HT-29 (cell line): ENCODE measurements around the gene P4HA1. TPM values are rescaled to one million over a fixed set of nuclear protein-coding genes. Genes with fewer than 3 reads are reported as not detected.

Experiments
- DNase-seq: peaks from one replicate; pipeline ENCODE4 v3.0.0-alpha.2; 2015; ENCODE audit warnings: low spot score
- small RNA-seq: library from RNA; depleted of rRNA; stranded (forward); fragments of <200 nt; gene quantifications from one replicate; pipeline ENCODE3, GENCODE V24; 2014
- total RNA-seq: library from RNA; depleted of rRNA; stranded (reverse); fragments of >200 nt; shearing (Covaris generic); gene quantifications from 2 replicates; pipeline ENCODE4 v1.2.3, GENCODE V29; 2014; rRNA removed

The P4HA1 gene
- total RNA-seq, 1 experiment from 2014 or later, result 16.9 TPM

DNA sequence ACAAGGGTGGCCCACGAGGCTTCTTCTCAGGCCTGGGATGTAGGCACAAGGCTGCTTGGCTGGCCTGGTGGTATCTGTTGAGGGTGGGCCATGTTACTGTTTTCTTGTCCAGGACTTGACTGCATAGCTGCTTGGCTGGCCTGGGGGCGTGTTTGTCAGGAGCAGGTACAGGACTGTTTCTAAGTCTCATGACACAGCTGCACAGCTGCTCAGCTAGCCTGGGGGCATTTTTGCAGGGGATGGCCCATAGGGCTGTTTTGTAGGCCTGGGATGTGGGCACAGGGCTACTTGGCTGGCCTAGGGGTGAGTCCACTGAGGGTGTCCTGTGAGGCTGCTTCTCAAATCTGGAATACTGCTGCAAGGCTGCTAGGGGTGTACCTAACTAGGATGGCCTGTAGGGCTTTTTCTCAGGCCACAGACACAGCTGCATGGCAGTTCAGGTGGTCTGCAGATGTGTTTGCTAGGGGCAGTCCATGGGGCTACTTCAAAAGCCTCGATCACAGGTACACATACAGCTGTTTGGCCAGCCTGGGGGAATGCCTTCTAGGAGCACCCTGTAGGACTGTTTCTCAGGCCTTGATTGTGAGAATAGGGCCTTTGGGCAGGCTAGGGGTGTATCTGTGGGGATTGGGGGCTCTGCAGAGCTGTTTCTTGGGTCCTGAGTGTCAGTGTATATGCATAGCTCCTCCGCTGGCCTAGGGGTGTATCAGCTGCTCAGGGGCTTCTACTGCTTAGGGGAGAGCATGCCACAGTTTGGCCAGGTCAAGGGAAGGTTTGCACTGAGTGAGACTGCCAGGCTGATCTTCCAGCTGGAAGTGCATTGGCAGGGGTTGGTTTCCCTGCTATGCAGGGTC lies 115.4 kb downstream of the P4HA1 start:
- DNase-seq, result no peak

- no peak for DNase-seq
Observed at GRCh38 chr10:72980348-72980747, 116.3 kb downstream of the P4HA1 start.

GRCh38 chr10:72979709-72980108 lies 117.0 kb downstream of the P4HA1 start:
- DNase-seq, result no peak

DNA sequence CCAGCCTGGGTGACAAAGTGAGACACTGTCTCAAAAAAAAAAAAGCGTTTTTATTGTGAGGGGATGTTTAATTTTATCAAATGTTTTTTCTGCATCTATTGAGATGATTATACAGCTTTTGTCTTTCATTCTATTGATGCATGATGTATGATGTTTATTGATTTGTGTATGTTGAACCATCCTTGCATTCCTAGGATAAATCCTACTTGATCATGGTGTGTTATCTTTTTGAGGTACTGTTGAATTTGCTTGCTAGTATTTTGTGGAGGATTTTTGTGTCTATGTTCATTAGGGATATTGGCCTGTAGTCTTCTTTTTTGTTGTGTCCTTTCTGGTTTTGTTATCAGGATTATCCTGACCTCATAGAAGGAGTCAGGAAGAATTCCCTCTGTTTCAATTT lies 119.8 kb downstream of the P4HA1 start:
- DNase-seq, result no peak

Small RNAs within 50 kb of the gene (small RNA-seq; reads per million reads assigned to genes)
- not detected for gene RF00019
- gene SNORA11F, result 1.6 reads per million, percentile 58 among the genes with 10 or more reads in this experiment

Other genes starting within 250 kb of the P4HA1 start
- not detected in 2 replicates for gene OIT3, start 203.1 kb downstream of the P4HA1 start, total RNA-seq
- not detected in 2 replicates for gene PLA2G12B, start 142.1 kb downstream of the P4HA1 start, total RNA-seq
- gene NUDT13, start 13.6 kb upstream of the P4HA1 start, total RNA-seq, result 1.5 and 2.7 TPM in 2 replicates
- 20.9 and 24.9 TPM in 2 replicates for gene ECD, start 71.1 kb upstream of the P4HA1 start, total RNA-seq
- 4.3 and 10.8 TPM in 2 replicates for gene FAM149B1, start 71.3 kb upstream of the P4HA1 start, total RNA-seq
- gene DNAJC9, start 150.4 kb upstream of the P4HA1 start, total RNA-seq, result 57.2 and 57.3 TPM in 2 replicates
- 78.0 TPM in 2 replicates for gene MRPS16, start 155.8 kb upstream of the P4HA1 start, total RNA-seq